ENCODE data around the gene SYK. TPM values are rescaled to one million over a fixed set of nuclear protein-coding genes. Genes with fewer than 3 reads are reported as not detected.

The SYK gene
- total RNA-seq, 1 donor from 2014 or later, result 88.9 TPM

DNA sequence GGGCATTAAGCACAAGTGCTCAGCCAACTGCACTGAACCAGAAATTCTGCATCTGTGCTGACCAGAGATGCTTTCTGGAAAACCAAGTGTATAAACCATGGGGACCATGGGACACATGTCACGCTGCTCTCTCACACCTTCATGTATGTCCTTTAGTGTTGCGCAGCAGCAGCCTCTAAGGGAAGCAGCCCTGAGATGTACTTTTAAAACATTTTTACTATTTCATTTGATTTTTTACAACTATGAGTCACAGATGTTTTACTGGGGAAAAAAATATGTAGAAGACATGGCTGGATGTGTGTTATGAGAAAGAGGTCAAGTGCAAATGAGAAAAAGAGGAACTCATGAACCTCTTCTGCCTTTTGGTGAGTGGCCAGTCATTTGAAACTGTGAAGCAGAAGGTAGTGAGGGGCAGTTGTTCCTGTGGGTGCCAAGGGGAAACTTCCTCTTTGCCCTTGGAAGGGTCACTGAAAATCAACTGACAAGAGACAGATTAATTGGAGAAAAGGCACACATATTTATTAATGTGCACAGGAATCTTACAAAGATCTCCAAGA lies 31.4 kb upstream of the SYK start:
- intact Hi-C loops (cut with DNase I), result no loop called here
- DNase-seq (no peak), ATAC-seq (peak in 1 of 2 donors; percentile 59)
- Histone ChIP-seq H3K27ac (no peak overlapping the region), H3K36me3 (no peaks in the 10 kb centered on the region), H3K9me3 (no peaks in the 10 kb centered on the region), H3K27me3 (ENCODE audit: low read depth) (no peaks in the 10 kb centered on the region), H3K4me3 (no peak overlapping the region), H3K4me1 (no peaks in the 10 kb centered on the region)
- TF ChIP-seq, protein P1, sequence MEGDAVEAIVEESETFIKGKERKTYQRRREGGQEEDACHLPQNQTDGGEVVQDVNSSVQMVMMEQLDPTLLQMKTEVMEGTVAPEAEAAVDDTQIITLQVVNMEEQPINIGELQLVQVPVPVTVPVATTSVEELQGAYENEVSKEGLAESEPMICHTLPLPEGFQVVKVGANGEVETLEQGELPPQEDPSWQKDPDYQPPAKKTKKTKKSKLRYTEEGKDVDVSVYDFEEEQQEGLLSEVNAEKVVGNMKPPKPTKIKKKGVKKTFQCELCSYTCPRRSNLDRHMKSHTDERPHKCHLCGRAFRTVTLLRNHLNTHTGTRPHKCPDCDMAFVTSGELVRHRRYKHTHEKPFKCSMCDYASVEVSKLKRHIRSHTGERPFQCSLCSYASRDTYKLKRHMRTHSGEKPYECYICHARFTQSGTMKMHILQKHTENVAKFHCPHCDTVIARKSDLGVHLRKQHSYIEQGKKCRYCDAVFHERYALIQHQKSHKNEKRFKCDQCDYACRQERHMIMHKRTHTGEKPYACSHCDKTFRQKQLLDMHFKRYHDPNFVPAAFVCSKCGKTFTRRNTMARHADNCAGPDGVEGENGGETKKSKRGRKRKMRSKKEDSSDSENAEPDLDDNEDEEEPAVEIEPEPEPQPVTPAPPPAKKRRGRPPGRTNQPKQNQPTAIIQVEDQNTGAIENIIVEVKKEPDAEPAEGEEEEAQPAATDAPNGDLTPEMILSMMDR (IDR thresholded peaks at IDR 0.05), result no peak

DNA sequence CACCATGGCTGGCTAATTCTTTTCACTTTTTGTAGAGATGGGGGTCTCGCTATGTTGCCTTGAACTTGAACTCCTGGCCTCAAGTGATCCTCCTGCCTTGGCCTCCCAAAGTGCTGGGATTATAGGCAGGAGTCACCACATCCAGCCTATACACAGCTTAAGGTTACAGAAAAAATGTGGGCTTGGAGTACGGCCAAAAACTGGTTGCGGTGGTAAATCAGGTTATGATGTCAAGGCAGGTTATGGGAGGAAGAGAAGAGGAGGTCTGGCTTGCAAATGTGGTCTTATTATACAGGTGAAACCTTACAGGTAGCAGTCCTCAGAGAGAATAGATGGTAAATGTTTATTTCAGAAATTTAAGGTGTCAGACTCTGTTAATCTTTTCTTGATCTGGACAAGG lies 30.7 kb upstream of the SYK start:
- ATAC-seq (no peak), DNase-seq (no peak)
- H3K4me1 ChIP-seq, result no peaks in the 10 kb centered on the region
- H3K36me3 ChIP-seq, result no peaks in the 10 kb centered on the region
- intact Hi-C loops (cut with DNase I), result no loop called here
- no peak overlapping the region for H3K27ac ChIP-seq
- TF ChIP-seq, protein P1 (IDR thresholded peaks at IDR 0.05), result no peak
- H3K27me3 ChIP-seq (ENCODE audit: low read depth), result no peaks in the 10 kb centered on the region
- H3K9me3 ChIP-seq, result no peaks in the 10 kb centered on the region
- H3K4me3 ChIP-seq, result no peak overlapping the region

DNA sequence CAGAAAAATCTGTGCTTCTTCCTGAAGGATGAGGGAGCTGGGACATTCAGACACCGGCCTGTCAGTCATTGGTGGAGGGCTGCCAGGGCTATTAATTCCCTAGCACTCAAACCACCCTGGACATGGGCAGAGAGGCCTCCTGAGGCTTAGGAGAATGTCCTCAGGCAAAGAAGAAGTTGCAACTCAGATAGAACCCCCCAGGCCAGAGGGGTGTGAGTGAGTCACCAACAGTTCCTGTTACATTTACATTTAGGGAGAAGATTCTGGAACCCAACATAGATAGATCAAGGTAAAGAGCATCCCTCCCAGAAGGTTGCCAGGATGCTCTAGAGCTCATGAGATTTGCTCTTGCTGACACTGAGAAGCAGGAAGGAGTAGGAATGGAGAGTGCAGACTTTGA lies 29.2 kb upstream of the SYK start:
- intact Hi-C loops (cut with DNase I), result no loop called here
- Histone ChIP-seq H3K36me3 (no peaks in the 10 kb centered on the region), H3K4me3 (no peak overlapping the region), H3K27me3 (ENCODE audit: low read depth) (no peaks in the 10 kb centered on the region), H3K9me3 (no peaks in the 10 kb centered on the region), H3K4me1 (no peaks in the 10 kb centered on the region), H3K27ac (no peak overlapping the region)
- TF ChIP-seq, protein P1 (IDR thresholded peaks at IDR 0.05), result no peak
- ATAC-seq (peak in 1 of 2 donors; percentile 19), DNase-seq (no peak)

DNA sequence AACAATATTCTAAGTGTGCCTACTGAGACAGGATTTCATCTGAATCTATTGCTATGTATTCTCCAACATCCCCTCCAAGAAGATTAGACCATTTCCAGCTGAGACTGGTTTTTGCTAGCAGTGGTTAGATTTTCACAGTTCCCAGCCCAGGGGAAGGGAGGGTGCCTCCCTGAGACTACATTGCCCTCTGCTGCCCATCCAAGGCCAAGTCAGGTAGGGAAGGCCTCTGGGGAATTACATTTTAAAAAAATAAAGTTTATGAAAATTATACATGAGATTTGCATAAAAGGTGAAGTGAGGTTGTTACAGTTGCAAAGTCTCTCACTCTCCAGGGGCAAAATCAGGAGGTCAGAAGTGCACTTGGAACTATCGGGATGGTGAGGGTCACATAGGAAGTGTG lies 28.0 kb upstream of the SYK start:
- Histone ChIP-seq H3K27me3 (ENCODE audit: low read depth) (no peaks in the 10 kb centered on the region), H3K36me3 (no peaks in the 10 kb centered on the region), H3K9me3 (no peaks in the 10 kb centered on the region), H3K27ac (no peak overlapping the region), H3K4me1 (no peaks in the 10 kb centered on the region), H3K4me3 (no peak overlapping the region)
- TF ChIP-seq, protein P1 (IDR thresholded peaks at IDR 0.05), result peak; percentile 22
- intact Hi-C loops (cut with DNase I), result no loop called here
- DNase-seq, result no peak
- peak; percentile 40 to 41 for ATAC-seq

DNA sequence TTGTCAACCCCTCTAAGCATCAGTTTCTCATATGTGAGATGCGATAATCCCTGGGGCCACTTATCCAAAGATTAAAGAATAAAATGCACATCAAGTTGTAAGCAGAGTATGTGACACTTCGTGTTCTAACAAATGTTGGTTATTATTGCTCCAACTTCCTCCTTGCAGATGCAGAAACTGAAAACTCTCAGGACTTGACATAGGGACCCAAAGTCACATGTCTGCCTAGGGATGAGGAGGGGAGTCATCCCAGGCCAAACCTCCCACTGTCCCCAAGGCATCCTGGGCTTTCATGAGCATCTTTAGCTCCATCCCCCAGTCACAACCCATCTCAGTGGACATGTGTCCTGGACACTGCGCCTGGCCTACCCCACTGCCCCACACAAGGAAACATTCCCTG lies 27.5 kb upstream of the SYK start:
- no peak overlapping the region for H3K4me3 ChIP-seq
- H3K9me3 ChIP-seq, result no peaks in the 10 kb centered on the region
- no peaks in the 10 kb centered on the region for H3K27me3 ChIP-seq (ENCODE audit: low read depth)
- no peaks in the 10 kb centered on the region for H3K4me1 ChIP-seq
- TF ChIP-seq, protein P1 (IDR thresholded peaks at IDR 0.05), result no peak
- no peak for ATAC-seq
- intact Hi-C loops (cut with DNase I), result no loop called here
- H3K27ac ChIP-seq, result no peak overlapping the region
- no peaks in the 10 kb centered on the region for H3K36me3 ChIP-seq
- DNase-seq, result no peak
